ENCODE measurements around the gene GTF2IRD1. TPM values are rescaled to one million over a fixed set of nuclear protein-coding genes. Genes with fewer than 3 reads are reported as not detected.

GTF2IRD1 gene
- total and polyA plus RNA-seq, 9 of the 15 experiments (the other 6 are each of a cell fraction or from before 2014, with no cell fraction given) = 9.1 to 30.2 (median 14.0) TPM

- TF ChIP-seq PURB (CRISPR knock-in tag; IDR thresholded peaks at IDR 0.05; ENCODE audit: low read depth) = no peak
- TF ChIP-seq HMGXB4 (CRISPR knock-in tag; IDR thresholded peaks at IDR 0.05) = no peak
- TF ChIP-seq BACH1 (tag; IDR thresholded peaks at IDR 0.05) = no peak
- TF ChIP-seq MTF1 (CRISPR knock-in tag; IDR thresholded peaks at IDR 0.05; ENCODE audit: borderline replicate concordance) = no peak
- TF ChIP-seq FOXJ3 (CRISPR knock-in tag; IDR thresholded peaks at IDR 0.05) = no peak
- TF ChIP-seq MTA1 (IDR thresholded peaks at IDR 0.05; ENCODE audit: borderline replicate concordance) = no peak
- no peak for TF ChIP-seq SMAD2 (IDR thresholded peaks at IDR 0.05; ENCODE audit: low read depth, low read length)
Observed at GRCh38 chr7:74455928-74456327, 2.2 kb downstream of the GTF2IRD1 start (continued).

- 86% methylated on average over 5 of the region's 5 CpGs for WGBS (ENCODE audit: insufficient coverage, low coverage, missing lambda C conversion rate)
- Histone ChIP-seq H3K9me1 (ENCODE audit: control insufficient read depth, insufficient read depth, low read length) (no peaks in the 10 kb centered on the region), H3K4me1 (replicated peaks in 1 of 2; ENCODE audit: control insufficient read depth in 2 of 2, insufficient read depth in 2 of 2, low read length in 2 of 2) (peaks cover 23 to 45% of the 10 kb centered on the region in 2 experiments), H3K4me2 (ENCODE audit: insufficient read depth, low read length) (no peak overlapping the region), H2AFZ (ENCODE audit: low read depth, low read length) (no peak overlapping the region), H4K20me1 (replicated peaks; ENCODE audit: control insufficient read depth, insufficient read depth, low read length) (peaks cover 10% of the 10 kb centered on the region; the same call in 1 of the 2 replicates), H3K4me3 (no peak overlapping the region), H3K9ac (ENCODE audit: insufficient read depth in 1 of 2, low read depth in 2 of 2, low read length in 2 of 2) (no peak overlapping the region), H3K9me3 (replicated peaks; ENCODE audit: control insufficient read depth, insufficient read depth, low read depth, low read length) (no peaks in the 10 kb centered on the region), H3K79me2 (ENCODE audit: control insufficient read depth, insufficient read depth, low read length) (peaks cover 50% of the 10 kb centered on the region), H3K27ac (ENCODE audit: extremely low read depth, low read depth, low read length) (no peak overlapping the region), H3K27me3 (ENCODE audit: control insufficient read depth in 2 of 2, insufficient read depth in 2 of 2, low read length in 2 of 2) (no peaks in the 10 kb centered on the region), H3K36me3 (ENCODE audit: control insufficient read depth, insufficient read depth, low read length) (peaks cover 3% of the 10 kb centered on the region; the same call in 2 of the 3 replicates)
- intact Hi-C loops (cut with micrococcal nuclease) (loop anchor here (10.0 kb wide), 2 partner anchors 108 to 198 kb away; partner anchors contain the start of gene GTF2I), in situ Hi-C loops (cut with MboI) (no loop called here)
- no peak for ATAC-seq
- no TSS peak for BruUV-seq (replicated peaks)
- FAIRE-seq = no peak
- no peak for DNase-seq (ENCODE audit: extremely low read depth in 1 of 4, low spot score in 3 of 4)
- POLR2A ChIA-PET = interaction anchor here (0.6 kb wide), 1 partner anchor 225 kb away, joined by 3 read pairs; no protein-coding TSS in a partner anchor
- CTCF ChIA-PET (ENCODE audit: low intra/inter-chr PET ratio) = no interaction called here
- TF ChIP-seq ADNP (tag; IDR thresholded peaks at IDR 0.05) (no peak), ETS2 (tag; IDR thresholded peaks at IDR 0.05; ENCODE audit: borderline replicate concordance, poor library complexity, severe bottlenecking) (no peak), RBM25 (IDR thresholded peaks at IDR 0.05; ENCODE audit: low read depth, low read length, severe bottlenecking) (peak; percentile 8), ARID2 (IDR thresholded peaks at IDR 0.05) (no peak), MCM2 (IDR thresholded peaks at IDR 0.05; ENCODE audit: low read depth) (no peak), PTRF (tag; IDR thresholded peaks at IDR 0.05) (no peak), ZNF253 (CRISPR knock-in tag; conservative IDR thresholded peaks at IDR 0.05) (no peak), SREBF1 (IDR thresholded peaks at IDR 0.05; ENCODE audit: borderline replicate concordance, low read depth, low read length) (no peak), ZNF449 (CRISPR knock-in tag; IDR thresholded peaks at IDR 0.05) (no peak), CBX8 (IDR thresholded peaks at IDR 0.05; ENCODE audit: borderline replicate concordance, extremely low read depth, low read depth, low read length, poor library complexity, severe bottlenecking) (no peak), ZNF121 (CRISPR knock-in tag; conservative IDR thresholded peaks at IDR 0.05) (peak; percentile 85), GTF2E2 (tag; IDR thresholded peaks at IDR 0.05) (no peak), ZNF140 (CRISPR knock-in tag; IDR thresholded peaks at IDR 0.05) (no peak)
Observed at GRCh38 chr7:74457007-74457406, 3.3 kb downstream of the GTF2IRD1 start.
